HG03571 (cell line): ENCODE measurements around the gene ZNF655.
"Not testable (repeated sequence)": the region's sequence is repeated elsewhere in the genome, so short reads cannot be mapped to it uniquely, and the experiment has no call there.

ENCODE experiments used
- ATAC-seq: cut with Tn5 transposase; IDR thresholded peaks from one replicate; pipeline ENCODE4 v1.9.1; 2021; ENCODE audit not compliant: unreplicated experiment

Gene ZNF655

DNA sequence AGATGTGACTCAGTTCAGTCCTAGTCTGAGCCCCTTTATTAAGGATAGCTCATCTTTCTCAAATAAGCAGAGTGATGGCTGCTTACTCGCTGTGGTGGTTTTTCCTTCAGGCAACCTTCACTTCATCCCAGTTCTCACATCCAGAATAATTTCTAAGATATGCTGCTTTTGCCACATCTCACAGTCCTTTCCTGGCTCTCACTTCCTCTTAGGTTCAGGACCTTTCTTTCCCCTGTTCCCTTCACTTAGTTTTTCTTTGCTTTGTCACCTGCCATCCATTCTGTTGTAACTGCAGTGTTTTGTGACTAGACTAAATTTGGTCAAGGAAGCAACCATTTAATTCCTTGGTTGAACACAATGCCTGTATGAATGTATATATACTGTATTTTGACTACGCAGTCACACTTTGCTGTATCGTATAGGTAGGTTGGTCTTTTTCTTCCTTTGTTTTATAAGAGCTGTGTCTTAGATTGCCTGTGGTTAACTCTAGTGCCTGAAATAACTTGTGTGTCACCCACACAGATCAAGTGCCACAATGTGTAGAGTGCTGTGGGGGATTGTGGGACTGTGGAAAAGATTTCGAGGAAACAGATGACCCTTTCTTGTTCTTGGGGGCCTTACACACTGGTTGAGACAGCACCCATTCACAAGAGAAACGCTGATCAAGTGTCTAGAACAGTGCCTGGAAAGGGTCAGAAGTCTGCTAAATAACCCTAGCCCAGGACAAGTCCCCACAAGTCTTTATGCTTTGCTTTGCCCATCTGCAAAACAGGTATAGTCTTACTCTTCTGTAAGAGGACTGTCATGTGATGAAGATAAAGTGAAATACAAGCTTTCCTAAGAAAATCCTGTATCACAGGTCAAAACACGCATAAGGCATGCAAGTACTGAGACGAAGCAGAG, 2.6 kb downstream of the ZNF655 start:
- ATAC-seq: no peak

DNA sequence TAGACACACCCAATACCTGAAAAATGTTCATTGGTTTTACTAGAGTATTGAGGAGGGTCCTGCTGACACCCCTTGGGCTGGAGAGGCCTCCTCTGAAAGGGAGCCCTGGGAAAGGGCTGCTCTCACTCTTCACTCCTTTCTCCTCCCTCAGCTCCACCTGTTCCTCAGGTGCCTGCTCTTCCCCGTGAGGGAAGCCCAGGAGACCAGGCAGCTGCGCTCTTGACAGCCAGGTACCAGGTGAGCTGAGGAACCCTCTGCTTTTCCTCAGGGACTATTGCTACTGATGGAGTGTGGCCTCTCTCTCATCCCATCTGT, 3.3 kb downstream of the ZNF655 start:
- no peak for ATAC-seq

DNA sequence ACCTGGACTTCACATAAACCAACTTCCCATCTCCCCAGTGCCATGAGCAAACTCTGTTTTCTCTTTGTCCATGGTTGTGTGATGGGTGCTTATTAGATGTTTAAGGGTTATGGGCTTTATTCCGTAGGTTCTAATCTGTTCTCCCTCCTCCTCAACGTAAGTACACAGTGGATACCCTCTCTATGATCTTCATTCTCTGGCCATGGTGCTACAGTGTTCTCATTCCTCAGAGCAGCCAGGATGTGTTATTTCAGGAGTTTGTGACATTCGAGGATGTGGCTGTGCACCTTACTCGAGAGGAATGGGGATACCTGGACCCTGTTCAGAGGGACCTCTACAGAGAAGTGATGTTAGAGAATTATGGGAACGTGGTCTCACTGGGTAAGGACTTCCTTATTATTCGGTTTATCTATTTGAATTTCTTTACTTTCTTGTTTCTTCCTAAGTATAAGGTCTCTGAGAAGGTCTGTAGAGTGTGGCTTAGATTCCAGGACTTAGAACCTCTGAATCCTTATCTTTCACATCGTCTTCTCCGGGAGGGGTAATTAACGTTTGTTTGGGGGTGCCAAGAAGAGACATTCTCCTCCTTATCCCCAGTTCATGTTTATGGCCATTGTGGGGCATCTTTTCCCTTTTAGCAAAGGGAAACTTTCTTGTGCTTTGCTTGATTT, 3.8 kb downstream of the ZNF655 start:
- no peak for ATAC-seq

DNA sequence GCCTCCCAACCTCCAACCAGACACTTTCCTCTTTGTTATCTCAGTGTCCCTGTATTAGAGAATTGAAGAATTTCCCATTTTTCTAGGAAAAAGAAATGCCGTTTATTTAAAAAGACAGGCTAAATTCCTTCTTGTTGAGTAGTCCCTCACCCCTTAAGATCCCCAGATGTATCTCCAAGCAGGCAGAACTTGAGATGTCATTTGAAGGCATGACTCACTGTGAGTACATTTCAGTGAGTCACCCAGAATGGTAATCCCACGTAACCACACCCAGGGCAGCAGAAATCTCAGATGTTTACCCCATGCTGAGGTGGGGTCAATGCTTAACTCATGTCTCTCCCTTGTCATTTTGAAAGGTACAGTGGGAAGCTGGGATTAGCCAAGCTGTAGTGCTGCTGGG, 4.4 kb downstream of the ZNF655 start:
- ATAC-seq: no peak

DNA sequence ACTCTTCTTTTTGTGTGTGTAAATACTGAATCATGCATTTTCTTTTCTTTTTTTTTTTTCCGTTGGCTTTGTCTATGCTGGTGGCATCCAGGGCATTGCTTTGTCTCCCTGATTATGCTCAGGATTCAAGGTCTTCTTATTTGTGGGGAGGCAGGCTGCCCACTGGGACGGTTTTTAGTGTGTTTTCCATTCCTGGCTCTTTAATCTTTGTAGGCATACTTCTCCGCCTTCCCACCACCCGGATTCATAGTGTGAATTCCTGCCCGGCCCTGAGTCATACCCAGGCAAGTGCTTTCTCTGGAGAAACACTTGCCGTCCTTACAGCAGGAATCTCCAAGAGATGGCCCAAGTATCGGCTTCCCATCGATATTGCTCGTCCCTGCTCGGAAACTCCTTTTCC, 5.2 kb downstream of the ZNF655 start:
- no peak for ATAC-seq

DNA sequence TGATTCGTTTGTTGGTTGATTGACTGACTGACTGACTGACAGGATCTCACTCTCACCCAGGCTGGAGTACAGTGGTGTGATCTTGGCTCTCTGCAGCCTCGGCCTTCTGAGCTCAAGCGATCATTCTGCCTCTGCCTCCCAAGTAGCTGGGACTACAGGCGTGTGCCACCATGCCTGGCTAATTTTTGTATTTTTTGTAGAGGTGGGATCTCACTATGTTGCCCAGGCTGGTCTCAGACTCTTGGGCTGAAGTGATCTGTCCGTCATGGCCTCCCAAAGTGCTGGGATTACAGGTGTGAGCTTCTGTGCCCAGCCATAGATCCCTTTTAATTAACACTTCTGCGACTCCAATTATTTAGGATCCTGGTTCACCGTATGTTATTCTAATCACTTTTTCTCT, 10.3 kb downstream of the ZNF655 start:
- not testable (repeated sequence) for ATAC-seq

DNA sequence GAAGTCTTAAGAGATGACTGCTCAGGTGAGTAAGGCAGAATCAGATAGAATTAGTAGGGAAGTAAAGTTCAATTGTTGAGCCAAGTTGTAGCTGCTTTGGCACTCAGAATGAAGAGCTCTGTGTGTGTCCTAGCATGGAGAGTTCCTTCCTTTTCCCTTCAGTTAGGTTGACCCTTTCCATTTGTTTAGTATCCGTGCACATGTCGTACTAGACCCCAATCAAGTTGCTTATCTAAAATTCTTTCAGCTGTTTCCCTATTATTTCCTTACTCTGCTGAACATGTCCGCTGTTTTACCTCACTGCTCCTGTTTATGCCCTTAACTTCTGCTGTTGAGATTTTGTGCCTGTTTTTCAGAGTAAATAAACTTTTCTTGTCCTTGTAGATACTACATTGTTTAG, 13.3 kb downstream of the ZNF655 start:
- ATAC-seq: no peak

DNA sequence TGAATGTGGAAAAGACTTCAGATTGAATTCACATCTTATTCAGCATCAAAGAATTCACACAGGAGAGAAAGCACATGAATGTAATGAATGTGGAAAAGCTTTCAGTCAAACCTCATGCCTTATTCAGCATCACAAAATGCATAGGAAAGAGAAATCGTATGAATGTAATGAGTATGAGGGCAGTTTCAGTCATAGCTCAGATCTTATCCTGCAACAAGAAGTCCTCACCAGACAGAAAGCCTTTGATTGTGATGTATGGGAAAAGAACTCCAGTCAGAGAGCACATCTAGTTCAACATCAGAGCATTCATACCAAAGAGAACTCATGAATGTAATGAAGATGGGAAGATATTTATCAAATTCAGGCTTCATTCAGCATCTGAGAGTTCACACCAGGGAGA, 14.8 kb downstream of the ZNF655 start:
- ATAC-seq: no peak

DNA sequence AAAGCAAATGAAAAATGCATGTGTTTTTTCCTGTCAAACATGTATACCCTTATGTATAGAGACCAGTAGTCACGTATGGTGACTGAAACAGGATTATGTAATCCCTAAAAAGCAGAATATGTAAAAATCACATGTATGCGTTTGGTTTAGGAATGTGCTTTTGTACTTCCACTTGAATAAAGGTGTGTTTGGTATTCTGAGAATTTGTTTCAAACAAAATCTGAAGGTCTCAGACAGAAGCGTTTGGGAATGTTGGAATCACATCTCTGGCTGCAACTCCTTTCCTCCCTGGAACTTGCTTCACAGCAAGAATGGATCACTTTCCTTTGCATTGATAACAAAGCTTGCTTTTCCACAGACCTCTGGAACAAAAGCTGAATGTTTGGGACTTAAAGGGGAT, 17.8 kb downstream of the ZNF655 start:
- ATAC-seq: no peak

DNA sequence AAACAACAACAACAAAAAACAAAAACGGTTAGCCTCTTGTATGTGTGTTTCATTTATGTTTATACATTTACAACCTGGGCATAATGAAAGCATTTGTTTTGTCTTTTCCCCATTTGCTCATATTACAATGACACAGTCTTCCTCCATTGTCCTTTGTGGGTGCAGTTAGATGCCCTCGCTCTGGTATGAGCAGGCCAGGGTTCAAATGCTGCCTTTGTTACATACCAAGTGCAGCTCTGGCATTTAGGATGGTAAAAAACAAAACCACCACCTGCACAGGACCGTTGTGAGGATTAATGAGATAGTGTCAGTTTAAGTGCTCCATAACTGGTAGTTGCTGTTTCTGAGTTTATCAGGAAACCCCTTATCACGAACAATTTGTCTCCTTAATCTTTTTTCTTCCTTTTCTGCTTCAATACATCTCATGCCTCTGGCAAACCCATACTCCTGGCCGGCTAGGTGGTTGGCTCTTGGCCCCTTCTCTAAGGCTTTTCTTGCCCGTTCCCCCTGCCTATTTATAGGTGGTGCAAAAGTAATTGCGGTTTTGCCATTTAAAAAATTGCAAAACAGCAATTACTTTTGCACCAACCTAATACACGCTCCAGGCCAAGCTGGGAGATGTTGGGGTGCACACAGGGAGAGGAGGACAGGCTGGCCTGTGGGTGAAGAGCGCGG, 21.0 kb downstream of the ZNF655 start:
- ATAC-seq: no peak

DNA sequence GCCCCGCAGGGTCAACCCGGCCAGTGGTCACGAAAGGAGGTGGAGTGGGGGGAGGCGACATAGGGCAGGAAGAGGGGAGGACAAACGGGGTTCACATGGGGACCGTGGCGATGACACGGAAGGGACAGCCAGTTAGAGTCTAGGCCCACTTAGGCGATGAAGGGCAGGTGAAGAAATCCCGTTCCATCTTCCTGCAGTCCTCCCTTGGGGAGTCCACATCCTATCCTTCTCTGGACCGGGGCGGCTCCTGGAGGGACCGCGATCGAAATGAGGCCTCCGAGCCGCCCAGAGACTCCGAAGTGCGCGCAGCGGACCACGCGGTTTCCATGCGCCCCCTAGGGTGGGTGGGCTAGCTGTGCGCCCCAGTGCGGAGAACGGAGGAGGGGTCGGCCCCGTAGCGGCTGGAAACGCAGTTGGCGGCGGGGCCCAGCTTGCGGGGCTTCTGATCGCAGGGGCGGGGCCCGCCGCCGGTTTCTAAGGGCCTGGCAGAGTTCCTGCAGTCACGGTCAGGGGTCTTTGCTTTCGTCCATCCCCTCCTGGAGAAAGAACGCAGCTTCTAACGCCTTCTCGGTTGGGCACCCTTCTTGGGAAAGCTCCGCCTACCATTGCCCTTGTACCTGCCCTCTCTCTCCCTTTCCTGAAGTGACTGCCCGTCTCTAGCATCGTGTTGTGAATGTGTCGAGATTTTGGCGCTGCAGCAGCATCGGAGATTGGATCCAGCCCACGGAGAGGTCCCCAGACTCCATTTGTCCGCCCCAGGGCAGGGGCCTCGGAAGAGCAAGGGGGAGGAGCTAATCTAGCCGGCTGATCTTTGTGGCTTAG, 21.7 kb downstream of the ZNF655 start:
- ATAC-seq: no peak

DNA sequence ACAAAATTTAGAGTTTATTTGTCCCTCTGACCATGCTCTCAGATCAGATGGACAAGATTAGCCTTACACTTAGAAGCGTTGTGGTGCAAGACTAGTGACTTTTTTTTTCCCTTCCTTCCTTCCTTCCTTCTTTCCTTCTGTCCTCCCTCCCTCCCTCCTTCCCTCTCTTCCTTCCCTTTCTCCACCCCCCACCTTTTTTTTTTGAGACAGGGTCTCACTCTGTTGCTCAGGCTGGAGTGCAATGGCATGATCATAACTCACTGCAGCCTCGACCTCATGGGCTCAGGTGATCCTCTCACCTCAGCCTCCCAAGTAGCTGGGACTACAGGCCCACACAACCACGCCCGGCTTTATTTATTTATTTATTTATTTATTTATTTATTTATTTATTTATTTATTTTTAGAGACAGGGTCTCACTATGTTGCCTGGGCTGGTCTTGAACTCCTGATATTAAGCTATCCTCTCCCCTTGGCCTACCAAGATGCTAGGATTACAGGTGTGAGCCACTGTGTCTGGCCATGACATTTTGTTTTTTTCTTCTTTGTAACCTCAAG, 22.4 kb downstream of the ZNF655 start:
- ATAC-seq: not testable (repeated sequence)

DNA sequence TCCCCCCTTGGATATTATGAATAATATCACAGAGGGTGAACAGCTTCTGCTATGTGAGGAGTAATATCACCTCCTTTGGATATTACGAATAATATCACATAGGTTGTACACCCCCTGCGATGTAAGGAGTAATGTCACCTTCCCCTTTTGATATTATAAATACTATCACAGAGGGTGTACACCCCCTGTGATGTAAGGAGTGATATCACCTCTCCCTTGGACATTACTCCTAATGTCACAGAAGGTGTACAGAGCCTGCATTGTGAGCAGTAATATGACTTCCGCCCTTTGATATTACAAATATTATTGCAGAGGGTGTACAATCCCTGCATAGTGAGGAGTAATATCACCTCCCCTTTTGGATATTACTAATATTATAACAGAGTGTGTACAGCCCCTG, 30.4 kb downstream of the ZNF655 start:
- no peak for ATAC-seq

DNA sequence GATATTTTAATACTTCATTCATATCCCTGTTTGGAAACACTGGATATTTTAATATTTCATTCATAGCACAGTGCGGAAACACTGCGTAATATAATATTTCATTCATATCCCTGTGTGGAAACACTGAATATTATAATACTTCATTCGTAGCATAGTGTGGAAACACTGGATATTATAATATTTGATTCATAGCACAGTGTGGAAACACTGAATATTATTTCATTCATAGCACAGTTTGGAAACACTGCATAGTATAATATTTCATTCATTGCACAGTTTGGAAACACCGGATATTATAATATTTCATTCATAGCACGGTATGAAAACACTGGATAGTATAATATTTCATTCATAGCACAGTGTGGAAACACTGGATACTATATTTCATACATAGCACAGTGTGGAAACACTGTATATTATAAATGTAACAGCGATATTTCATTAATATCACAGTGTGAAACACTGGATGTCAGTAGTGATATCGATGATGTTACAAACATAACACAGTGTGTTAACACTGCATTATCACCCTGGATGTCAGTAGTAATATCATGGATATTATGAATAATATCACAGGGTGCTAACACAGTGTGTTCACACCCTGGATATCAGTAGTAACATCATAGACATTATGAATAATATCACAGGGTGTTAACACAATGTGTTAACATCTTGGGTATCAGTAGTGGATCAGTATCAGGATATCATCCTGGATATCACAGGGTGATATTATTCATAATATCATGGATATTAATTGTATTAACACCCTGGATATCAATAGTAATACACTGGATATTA, 36.7 kb downstream of the ZNF655 start:
- ATAC-seq: no peak

DNA sequence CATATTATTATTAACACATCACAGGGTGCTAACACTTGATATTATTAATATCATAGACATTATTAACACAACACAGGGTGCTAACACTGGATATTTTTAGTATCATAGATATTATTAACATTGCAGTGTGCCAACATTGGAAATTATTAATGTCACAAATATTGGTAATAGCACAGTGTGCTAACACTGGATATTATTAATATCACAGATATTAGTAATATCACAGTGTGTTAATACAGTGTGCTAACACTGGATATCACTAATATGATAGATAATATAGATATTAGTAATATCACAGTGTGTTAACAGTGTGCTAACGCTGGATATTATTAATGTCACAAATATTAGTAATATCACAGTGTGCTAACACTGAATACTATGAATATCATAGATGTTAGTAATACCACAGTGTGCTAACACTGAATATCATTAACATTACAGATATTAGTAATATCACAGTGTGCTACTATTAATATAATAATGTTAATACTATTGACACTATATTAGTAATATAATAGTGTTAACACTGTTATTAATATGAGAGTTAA, 38.0 kb downstream of the ZNF655 start:
- no peak for ATAC-seq

DNA sequence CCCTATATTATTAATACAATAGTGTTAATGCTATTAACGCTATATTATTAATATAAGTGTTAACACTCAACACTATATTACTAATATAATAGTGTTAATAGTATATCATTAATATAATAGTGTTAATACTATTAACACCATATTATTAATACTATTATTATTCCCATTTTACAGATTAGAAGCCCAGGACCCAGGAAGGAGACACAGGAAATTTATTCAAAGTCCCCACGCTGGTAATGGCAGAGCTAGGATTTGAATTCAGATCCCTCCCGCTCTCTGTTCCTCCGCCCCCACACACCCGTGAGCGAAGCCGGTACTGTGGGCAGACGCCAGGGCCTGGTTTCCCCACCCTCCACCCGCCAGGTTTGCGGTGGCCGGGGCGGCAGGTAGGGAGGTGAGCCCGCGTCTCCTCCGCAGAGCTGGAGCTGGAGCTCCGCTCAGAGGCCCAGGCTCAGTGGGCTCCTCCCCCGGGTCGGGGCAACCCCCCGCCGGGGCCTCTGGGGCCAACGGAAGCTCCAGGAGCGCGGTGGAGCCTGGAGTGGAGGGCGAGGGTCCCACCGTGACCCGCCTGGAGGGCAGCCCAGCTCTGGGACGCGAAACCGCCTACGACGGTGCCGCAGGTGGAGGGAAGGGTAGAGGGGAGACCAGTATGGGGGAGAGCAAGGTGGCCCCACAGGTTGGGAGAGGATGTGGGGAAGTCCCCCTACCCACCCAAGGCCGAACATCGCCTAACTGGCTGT, 39.5 kb downstream of the ZNF655 start, which contains the start of gene TMEM225B:
TMEM225B (plus strand) TSS at position 506 of the 740 bp plus-strand sequence. CDS start 6,122 bp downstream, outside the sequence.
- ATAC-seq: no peak

DNA sequence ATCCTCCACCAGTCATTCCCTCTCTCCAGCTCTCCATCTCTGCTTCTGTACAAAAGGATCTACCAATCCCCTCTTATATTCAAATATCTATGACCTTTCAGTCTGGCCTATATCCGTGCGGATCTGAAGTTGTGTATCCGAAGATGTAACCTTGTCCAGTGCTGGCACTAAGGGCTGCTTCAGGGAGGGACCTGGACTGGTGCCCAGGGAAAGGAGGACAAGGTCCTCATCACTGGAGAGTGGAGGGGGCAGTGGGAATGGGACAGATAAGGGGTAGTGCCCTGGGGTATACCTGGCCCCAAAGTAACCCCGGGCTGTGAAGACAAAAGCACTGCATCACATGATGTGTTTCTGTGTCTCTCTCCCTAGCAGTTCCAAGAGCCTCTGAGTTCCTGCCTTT, 41.4 kb downstream of the ZNF655 start:
- no peak for ATAC-seq

DNA sequence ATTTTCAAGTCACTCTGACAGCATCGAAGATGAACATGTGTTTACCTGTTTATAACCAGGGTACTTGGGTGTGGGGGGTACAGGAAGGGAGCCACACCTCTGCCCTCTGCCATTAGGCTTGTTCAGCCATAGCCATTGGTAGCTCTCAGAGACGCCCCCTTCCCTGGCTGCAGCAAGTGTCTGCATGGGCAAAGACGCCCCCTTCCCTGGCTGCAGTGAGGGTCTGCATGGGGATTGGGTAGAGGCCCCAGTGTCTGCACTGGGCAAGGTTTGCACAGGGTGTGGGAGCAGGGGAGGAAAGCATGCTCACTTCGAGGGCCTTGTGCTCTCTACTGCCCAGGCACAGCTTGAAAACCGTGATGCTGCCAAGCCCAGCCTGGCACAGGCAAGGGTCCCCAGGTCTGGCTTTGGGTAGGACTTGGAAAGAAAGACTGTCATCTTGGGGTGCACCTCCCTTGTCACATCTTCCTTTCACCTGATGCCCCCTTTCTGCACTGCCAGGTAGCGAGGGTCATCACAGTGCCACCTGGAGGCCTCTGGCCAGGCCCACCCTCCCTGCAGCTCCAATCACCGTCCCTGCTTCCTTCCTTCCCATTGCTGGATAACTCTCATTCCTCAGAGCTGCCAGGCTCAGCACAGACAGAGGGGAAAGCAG, 43.3 kb downstream of the ZNF655 start:
- no peak for ATAC-seq
